NCI-H460 (cell line): ENCODE data around the gene TRAM2. TPM values are rescaled to one million over a fixed set of nuclear protein-coding genes. Genes with fewer than 3 reads are reported as not detected.
A peak's percentile ranks its signal among the peaks of the same experiment; 100 is the strongest.

Experiments
- DNase-seq: peaks from one replicate; pipeline ENCODE4 v3.0.0-alpha.2; 2016; ENCODE audit warnings: low read depth; ENCODE audit errors: extremely low read depth
- total RNA-seq: library from RNA; depleted of rRNA; stranded (reverse); fragments of >200 nt; shearing (Covaris generic); gene quantifications from 2 replicates; pipeline ENCODE4 v1.2.3, GENCODE V29; 2014

Gene TRAM2
- total RNA-seq, 1 experiment from 2014 or later = 12.1 TPM

DNA sequence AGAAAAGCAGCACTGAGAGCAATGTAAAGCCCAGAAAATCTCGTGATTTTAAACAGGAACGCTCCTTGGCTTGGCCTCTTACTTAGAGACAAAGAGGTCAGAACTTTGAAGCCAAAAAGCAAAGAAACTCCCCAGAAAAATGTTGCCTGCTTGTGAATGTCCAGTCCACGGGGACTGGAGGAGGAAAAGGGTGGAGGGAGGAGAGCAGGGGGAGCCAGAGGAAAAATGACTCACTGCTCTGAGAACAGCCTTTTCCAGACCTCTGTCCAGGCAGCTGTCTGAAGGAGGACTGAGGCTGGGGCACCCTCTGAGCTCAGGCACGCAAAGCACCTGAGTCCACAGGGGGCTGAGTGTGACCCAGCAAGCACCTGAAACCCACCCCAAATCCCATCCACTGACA, 64.7 kb downstream of the TRAM2 start:
- no peak for DNase-seq

DNA sequence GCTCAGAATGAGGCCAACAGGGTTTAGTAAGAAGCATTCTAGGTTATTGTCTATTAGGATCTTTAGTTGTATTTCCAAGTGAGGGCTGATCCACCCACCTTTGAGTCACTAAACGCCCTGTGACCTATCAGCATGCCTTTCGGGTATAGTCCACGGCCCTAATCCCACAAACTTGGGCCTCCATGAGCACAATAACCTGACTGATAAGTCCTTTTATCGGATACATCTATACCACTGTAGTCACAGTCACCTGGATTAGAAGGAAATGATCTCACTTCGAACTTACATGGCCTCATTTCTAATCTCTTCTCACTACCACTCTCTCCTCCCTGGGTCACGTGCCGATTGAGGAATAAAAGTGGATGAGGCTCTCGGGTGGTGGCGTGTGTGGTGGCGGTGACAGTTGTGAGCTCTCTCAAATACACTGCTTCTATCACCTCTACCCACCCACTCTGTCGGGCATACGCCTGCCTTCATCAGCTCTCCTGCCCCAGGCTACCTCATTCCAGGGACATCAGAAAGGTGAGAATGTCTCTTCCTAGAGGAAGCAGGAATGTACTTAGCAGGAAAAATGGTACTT, 65.2 kb downstream of the TRAM2 start:
- DNase-seq = no peak

DNA sequence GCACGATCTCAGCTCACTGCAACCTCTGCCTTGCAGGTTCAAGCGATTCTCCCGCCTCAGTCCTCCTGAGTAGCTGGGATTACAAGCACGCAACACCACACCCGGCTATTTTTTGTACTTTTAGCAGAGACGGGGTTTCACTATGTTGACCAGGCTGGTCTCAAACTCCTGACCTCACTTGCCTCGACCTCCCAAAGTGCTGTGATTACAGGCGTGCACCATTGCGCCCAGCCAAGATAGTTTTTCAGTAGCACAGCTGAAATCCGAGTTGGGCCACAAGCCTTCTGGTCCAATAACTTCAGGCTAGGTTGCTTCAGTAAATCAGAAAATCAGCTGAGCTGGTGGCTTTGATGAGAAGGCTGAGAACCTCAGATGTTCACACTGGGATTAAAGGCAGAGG, 65.7 kb downstream of the TRAM2 start:
- DNase-seq = no peak

DNA sequence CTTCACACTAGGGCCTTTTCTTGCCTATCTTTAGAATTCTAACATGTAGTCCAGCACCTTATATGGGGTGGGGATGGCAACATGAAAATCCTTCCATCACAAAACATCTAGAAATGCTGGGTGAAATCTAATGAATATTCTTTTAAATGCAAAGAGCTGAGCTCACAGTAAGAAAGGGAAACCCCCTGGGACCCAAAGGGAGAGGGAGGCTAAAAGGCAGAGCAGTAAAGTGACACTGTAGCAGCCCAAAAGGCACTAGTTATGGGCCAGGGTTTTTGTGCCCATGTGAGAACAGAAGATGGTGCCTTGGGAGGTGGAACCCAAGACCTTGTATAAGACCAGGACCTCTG, 66.7 kb downstream of the TRAM2 start:
- DNase-seq = no peak

DNA sequence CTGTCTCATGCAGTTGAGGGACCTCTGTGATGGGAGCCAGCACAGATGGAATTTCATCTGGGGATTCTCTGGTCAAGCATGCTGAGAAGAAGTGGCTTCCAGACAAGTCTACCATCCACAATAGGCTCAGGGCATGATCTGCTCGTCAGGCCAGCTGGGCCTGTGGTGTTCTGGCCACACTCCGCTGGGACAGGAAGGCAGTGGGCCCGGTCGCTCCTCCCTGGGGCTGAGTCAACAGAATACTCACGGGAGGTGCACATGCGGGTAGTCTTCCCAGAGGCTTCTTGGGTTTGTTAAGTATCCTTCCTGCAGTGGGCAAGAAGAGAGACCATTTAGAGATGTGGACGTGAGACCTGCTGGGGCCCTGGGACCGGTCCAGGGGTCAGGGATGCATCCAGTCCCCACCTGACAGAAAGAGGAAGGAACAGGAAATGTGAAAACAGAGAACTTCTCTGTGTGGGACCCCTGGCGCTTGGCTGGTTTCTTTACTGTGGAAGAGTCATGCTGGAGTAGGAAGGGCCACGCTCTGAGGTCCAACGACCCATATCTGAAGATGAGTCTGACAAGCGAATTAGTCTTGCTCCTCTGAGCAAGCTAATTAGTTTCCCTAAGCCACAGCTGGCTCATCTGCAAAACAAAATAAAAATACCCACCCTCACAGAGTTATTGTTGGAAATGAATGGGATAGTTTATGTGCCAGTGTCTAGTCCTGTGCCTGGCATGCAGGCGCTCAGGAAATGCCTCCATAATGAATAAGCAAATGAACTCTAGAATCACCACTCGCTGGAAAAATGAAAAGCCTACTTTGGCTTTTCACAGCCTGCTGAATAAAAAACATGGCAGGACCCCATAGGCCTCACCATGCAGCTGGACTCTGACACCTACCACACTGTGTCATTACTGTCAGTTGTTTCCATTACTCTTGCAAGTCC, 67.3 kb downstream of the TRAM2 start:
- no peak for DNase-seq

DNA sequence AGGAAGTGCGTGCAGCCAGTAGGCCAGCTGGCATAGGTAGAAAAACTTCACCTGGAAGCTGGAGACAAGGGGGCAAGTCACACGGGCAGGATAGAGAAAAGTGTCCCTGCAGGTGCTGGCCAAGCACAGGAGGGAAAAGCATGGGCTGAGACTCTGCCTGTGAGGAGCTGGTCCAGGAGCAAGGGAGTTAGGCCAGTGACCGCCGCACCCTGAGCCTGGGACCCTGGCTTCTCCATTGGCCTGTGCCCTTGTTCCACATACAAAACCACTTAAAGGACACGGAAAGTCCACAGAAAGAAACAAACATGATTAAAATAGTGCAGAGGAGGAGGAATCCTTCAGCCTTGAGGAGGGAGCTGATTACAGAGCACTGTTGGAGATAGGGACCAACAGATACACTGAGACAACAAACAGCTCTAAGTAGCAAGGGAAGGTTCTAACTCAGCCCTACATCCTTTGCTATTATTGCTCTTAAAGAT, 68.6 kb downstream of the TRAM2 start:
- no peak for DNase-seq

DNA sequence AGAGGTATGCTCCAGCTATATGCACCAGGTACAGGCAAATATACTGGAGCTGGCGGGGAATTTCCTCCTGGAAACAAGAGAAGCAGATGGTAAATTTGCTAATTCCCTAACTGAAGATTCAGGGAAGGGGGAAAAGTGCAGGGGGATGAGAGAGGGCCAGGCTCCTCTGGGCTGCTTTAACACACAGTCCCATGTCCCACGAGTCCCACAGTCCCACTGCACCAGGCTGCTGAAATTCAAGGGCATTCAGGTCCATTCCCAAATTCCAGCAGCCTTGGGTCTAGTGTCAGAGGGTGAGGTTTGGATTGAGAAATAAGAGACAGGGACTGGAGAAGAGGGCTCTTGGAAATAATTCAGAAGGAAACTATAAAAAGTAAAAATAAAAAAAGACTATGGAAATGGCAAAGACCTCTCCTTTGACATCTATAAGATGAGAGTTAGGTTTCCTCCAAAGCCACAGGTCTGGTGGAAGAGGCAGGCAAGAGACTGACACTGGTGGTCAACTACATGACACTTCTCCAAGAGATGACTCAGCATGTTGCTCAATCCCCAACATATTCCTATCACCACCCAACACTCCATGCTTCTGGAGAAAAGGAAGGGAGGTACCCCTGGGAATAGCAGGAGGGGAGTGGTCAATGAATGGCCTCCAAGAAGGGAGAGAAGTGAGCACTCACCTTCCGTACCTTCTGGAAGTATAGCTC, 69.2 kb downstream of the TRAM2 start:
- no peak for DNase-seq

DNA sequence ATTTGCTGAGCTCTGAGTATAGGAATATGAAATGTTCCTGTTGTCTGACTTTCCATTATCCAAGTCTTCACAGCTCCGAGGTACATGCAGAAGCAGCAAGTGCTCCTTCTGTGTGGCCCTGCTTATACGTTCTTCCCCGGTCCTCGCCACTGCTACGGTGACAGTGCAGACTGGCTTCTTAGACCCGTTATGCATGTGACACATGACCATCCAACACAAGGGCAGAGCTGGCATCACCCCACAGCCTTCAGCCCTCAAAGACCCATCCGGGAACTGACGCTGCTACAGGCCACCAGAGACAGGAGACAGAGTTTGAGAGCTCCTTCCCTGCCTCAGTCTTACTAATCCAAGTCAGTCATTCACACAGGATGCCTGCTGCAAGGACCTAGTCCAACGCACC, 70.4 kb downstream of the TRAM2 start:
- no peak for DNase-seq

DNA sequence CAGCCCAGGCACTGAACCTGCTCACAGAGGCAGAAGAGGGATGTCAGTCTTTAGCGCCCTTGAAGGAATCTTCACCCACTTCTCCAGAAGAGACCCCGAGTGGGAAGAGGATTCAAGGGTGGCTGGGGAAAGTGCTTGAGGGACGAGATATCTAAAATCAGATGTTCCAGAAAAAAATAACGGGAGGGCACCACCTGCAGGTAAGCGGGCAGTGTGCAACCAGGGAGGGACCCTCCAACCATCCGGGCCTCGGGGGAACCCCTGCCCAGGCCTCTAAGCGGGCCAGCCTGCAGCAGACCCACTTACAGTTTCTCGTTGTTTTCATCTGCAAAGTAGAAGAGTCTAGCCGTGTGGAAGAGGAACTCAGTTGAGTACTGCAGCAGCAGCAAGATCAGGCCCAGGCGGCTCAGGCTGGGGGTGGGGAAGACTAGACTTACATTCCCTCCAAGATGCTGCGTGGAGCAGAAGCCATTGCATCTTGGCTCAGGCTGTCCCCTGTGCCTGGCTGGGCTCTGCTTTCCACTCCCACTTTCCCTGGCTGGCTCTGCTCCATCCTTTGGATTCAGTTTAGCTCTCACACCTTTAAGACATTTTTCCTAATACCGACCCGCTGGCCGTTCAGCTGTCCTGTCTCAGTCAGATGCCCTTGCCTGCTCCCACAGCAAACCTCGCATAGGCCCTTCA, 71.0 kb downstream of the TRAM2 start:
- no peak for DNase-seq

DNA sequence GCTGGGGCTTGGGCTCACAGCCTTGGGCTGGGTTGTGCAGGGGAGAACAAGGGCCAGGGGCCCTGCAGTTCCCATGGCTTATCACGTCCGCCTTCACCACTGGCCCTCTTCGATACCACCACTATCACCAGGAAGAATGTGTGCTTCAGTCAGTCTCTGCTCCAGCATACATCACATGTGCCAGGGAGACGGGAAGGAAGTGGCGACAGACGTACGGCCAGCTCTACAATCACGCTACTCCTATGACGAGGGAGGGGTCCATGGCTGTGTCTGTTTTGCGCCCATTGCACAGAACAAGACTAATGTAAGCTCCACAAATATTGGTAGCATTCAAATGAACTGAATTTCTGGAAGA, 72.1 kb downstream of the TRAM2 start:
- DNase-seq = no peak

DNA sequence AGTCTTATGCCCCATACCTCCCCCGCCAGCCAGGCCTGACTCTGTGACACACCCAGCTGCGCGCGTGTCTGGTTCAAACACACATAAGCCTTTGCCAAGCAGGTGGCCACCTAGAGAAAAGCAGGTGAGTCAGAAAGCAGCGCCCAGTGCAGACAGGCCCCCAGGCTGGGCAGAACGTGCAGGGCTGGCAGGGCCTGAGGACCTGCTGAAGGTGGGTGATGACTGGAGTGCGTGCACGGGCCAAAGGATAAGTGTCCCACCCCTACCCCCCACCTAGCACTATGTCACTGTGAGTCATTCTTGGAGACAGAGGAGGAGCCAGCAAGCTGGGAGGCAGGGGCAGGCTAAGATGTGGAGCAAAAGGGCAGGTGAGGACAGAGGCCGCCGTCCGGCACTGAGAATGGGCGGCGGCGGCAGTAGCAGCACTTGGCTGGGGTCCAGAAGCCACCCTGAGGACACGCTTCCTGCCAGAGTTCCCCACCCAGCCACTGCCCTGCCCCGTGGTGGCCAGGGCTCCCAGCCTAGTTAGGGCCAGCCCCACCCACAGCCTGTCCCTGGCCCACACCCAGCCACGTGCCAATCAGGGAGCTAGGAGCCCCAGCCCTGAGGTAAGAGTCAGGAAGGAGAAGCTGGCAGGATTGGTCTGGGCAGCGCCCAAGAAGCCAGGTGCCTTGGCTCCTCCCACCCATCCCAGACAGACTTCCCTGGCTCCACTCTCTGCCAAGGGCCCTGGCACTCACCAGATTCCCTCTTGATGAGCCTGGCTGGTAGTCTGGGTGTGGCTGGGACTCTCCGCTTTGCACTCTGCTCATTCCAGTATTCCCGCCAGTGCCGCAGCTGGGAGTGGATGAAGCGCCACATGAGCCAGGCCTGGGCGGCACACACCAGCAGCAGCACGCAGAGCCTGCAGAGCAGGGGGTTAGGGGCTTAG, 72.7 kb downstream of the TRAM2 start:
- DNase-seq = peak; percentile 85

DNA sequence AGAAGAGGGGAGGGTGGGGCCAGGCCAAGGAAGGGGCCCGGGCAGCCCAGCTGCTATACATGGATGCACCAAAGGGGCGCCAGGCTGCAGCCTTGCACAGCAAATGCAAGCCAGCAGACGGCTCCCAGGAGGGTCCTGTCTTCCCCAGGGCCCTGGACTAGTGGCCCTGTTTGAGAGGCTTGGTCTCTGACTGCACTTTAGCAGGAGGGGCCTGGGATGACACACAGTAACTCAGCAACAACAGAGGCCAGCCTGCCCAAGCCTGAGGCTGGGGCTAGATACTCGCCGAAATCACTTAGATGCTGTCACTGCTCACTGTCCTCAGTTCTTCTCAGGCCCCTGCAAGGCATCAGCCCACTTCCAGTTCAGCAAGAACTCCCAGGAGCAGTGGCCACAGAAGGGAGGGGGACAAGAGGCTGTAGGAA, 73.5 kb downstream of the TRAM2 start:
- no peak for DNase-seq

DNA sequence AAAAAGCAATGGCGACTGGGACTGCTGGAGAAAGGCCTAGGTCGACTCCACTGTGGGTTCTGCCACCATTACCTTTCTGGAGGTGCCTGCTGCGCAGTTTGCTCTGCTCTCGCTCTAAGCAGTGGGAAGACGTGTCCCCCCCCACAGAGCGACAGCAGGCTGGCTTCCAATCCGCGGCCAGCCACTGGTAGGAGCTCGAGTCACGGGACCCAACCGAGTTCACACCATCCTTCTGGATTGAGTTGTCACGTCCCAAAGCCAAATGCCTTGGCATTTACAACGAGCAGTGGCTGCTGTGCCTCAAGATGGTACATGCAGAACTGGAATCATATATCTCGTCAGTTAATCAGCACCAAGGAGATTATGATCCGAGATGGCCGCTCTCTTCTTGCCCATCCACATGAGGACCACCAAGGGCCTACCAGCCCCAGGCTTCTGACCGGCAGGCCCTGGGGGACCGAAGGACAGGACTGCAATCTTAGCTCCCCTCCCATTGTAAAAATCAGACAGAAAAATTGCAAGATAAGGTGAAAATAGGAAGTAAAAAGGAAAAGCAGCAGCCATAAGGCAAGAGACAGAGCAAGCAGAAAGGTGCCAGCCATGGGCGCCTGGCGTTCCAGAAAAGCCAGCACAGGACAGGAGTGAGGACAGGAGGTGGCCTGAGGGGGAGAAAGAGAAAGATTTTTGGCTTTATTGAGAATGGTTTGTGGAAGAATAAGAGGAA, 74.4 kb downstream of the TRAM2 start:
- no peak for DNase-seq

DNA sequence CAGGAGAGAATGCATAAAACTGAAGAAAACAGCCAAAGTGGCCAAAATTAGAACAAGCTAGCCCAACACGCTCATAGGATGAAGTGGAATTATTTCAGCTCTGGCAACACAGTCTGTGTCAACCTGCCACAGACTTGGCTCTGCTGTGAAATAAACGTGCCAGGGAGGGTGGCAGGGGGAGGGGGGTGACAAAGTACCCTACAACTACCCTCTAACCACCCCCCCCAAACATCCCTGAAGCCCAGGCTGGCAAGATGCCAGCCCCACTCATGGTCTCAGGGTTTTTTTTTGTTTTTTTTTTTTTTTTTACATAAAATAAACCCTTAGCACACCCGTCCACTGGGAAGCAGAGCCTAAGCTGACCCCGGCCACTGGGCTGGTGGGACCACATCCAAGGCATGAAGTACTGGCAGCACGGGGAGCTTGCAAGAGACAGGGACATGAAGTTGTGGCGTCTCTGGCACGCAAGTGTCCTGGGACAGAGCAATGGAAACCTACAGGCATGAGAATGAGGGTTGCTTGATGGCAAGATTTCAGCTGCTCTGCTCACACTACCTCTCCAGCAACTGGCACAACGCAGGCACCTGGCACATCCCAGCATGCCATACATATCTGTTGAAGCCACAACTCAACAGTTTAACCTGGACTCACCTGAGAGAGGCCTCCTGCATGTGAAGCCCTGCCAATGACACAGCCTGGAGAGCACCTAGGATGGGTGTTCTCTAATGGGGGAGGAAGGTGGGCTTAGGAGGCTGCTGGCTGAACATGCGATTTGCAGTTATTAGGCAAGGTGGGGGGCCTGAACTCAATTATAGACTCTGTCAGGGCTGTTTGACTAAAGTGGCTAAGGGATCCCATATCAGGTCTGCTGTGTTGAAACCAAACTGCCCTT, 76.4 kb downstream of the TRAM2 start:
- DNase-seq = no peak

DNA sequence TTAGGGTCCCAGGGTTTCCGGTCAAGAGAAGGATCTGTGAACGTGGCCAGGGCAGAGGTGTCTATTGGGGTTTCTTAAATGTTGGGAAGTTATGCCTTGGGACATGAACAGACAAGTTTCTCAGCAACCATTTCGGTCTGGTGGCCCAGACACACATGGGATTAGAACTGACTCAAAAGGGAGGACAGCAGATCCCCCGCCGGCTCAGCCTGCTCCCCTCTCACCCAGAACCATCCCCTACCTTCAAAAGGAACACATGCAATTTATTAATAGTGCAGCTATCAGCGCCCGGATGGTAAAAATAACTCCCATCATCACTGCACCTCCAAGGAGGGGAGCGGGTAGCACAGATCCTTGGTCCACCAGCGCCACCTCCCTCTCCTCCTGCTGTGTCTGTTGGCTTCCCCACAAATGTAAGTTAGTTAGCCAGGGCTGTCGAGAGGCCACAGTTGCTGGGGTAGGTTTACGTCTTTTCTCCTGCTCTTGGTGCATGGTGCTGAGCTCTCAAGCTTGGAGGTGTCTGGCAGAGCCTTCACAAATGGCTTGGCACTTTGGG, 77.1 kb downstream of the TRAM2 start:
- DNase-seq = no peak

DNA sequence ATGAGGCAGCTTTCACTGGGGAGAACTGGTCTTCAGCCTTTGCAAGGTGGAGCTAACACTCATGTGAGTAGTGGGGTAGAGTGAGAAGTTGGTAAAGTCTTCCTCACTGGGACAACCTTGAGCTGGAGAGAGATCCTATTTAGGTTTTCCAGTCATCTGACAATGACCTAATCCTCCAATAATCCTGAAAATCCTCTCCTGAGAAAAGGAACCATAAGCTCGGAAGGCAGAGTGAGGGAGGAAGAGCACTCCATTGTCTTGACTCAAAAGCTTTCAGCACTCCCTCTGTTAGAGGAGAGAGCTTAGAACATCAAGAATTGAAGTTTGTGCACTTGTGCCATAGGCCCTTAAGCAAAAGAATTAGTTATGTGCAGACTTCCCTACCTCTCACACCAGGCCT, 77.8 kb downstream of the TRAM2 start:
- no peak for DNase-seq

DNA sequence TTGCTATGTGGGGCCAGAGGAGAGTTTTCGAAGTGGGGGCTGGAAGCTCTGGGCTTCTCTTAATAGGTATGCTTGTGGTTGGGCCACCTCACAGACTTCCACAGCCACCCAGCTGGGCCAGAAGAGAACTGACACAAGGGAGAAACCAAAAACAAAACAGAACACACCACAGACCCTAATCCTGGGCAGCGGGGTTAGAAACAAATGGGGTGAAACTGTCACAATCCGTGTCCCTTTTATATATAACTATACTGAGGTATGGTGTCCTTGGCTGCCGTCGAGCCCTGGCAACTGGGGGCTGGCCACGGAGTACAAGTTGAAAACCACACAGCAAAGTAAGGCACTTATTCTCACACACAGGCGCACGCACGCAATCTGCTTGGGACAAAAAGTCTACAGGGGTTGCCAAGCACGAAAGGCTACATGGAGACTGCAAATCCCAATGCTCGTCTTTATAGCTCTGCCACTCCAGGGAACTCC, 78.3 kb downstream of the TRAM2 start:
- DNase-seq = no peak
